GM12878 (cell line): Measurements from ENCODE around the gene SETD5. TPM values are rescaled to one million over a fixed set of nuclear protein-coding genes. Genes with fewer than 3 reads are reported as not detected.

Source experiments
- ATAC-seq: fragments of 200-7000 bp; cut with Tn5 transposase; 3 replicates; pipeline ENCODE4 v1.9.1; 2020; ENCODE audit warnings: mild to moderate bottlenecking, moderate library complexity
- BruUV-seq: library from RNA; stranded (reverse); fragments of 400-500 nt; replicated peaks from 2 replicates; lab custom pipeline; 2021; lab: Mats Ljungman, UMichigan
- CTCF ChIA-PET: fragments of 300-600 bp; sonication (Branson Sonifier 250); formaldehyde crosslinking; extraction: SDS; loops from one replicate; lab custom pipeline; 2021; ENCODE audit warnings: inconsistent platforms; lab: Yijun Ruan, JAX
- POLR2A ChIA-PET: fragments of 350-600 bp; formaldehyde crosslinking; extraction: SDS; loops from one replicate; lab custom pipeline; 2021; ENCODE audit warnings: inconsistent platforms; lab: Charles Lee
- RAD21 ChIA-PET: fragments of 300-600 bp; sonication (Branson Sonifier 250); formaldehyde crosslinking; loops from one replicate; lab custom pipeline; 2023; ENCODE audit warnings: antibody characterized with exemption; ENCODE audit not compliant: unreplicated experiment; lab: Charles Lee
- SMC1A ChIA-PET: fragments of 300-600 bp; sonication (Branson Sonifier 250); formaldehyde crosslinking; loops from one replicate; lab custom pipeline; 2023; ENCODE audit not compliant: unreplicated experiment, uncharacterized antibody; lab: Charles Lee
- DNase-seq: peaks from one replicate; pipeline ENCODE4 v3.0.0-alpha.2; 2011; ENCODE audit warnings: low read depth, low spot score
- FAIRE-seq: peaks from 3 replicates; lab custom pipeline; 2011; peaks lifted over from hg19 to GRCh38; lab: Jason Lieb, UNC
- H2AFZ ChIP-seq: 2 replicates; pipeline ENCODE4 v1.6.0; 2011; ENCODE audit warnings: low read depth, low read length, control low read depth; ENCODE audit not compliant: control insufficient read depth
- H3K27ac ChIP-seq: 2 replicates; pipeline ENCODE4 v1.5.1; 2011; ENCODE audit warnings: control low read depth; ENCODE audit not compliant: control insufficient read depth, insufficient read depth
- H3K27me3 ChIP-seq, 2 experiments: replicated peaks in 1 of 2; 2 replicates each; pipeline versions ENCODE4 v1.6.0 to v1.6.1; 2011; ENCODE audit warnings: low read length in 1 of 2; ENCODE audit not compliant: control insufficient read depth in 2 of 2, insufficient read depth in 2 of 2
- H3K36me3 ChIP-seq, 2 experiments: 2 replicates each; pipeline ENCODE4 v1.5.1; 2011; ENCODE audit warnings: low read length in 1 of 2; ENCODE audit not compliant: control insufficient read depth in 2 of 2, insufficient read depth in 2 of 2
- H3K4me1 ChIP-seq: 2 replicates; pipeline ENCODE4 v1.6.1; 2011; ENCODE audit warnings: mild to moderate bottlenecking, low read length, moderate library complexity, mixed read lengths; ENCODE audit not compliant: control insufficient read depth, insufficient read depth
- H3K4me2 ChIP-seq: 2 replicates; pipeline ENCODE4 v1.6.0; 2011; ENCODE audit warnings: control low read depth; ENCODE audit not compliant: control insufficient read depth, insufficient read depth
- H3K4me3 ChIP-seq: fragments of 200-600 bp; sonication (generic); 2 replicates; pipeline ENCODE4 v1.5.1; 2016
- H3K79me2 ChIP-seq: 2 replicates; pipeline ENCODE4 v1.6.0; 2011; ENCODE audit warnings: low read length; ENCODE audit not compliant: control insufficient read depth, insufficient read depth
- H3K9ac ChIP-seq: 2 replicates; pipeline ENCODE4 v1.8.0; 2011; ENCODE audit warnings: low read length, control low read depth, mixed read lengths; ENCODE audit not compliant: control insufficient read depth, insufficient read depth
- H3K9me3 ChIP-seq: replicated peaks from 3 replicates; pipeline ENCODE4 v1.5.1; 2011; ENCODE audit warnings: mild to moderate bottlenecking, low read length; ENCODE audit not compliant: control insufficient read depth, insufficient read depth
- H4K20me1 ChIP-seq: 2 replicates; pipeline ENCODE4 v1.6.0; 2011; ENCODE audit not compliant: control insufficient read depth, insufficient read depth
- BCL11A ChIP-seq: IDR thresholded peaks from 2 replicates; pipeline ENCODE4 v1.6.1; 2011; ENCODE audit warnings: low read depth, low read length
- CBFB ChIP-seq: IDR thresholded peaks from 2 replicates; pipeline ENCODE4 v1.6.1; 2016; ENCODE audit warnings: antibody characterized with exemption, low read depth
- CHD4 ChIP-seq: fragments of 200-600 bp; sonication (generic); IDR thresholded peaks from 2 replicates; pipeline ENCODE4 v1.6.1; 2016; ENCODE audit warnings: mild to moderate bottlenecking
- CREB1 ChIP-seq: IDR thresholded peaks from 2 replicates; pipeline ENCODE4 v1.6.1; 2012; ENCODE audit warnings: low read depth, mild to moderate bottlenecking, inconsistent platforms
- CREM ChIP-seq: IDR thresholded peaks from 2 replicates; pipeline ENCODE4 v1.6.1; 2014; ENCODE audit warnings: antibody characterized with exemption, low read depth
- HDGF ChIP-seq: fragments of 450-650 bp; IDR thresholded peaks from 2 replicates; pipeline ENCODE4 v1.6.1; 2016; ENCODE audit warnings: antibody characterized with exemption
- KLF5 ChIP-seq: fragments of 450-650 bp; IDR thresholded peaks from 2 replicates; pipeline ENCODE4 v1.6.1; 2014; ENCODE audit warnings: mild to moderate bottlenecking; ENCODE audit not compliant: partially characterized antibody
- NBN ChIP-seq: fragments of 450-650 bp; IDR thresholded peaks from 2 replicates; pipeline ENCODE4 v1.6.1; 2016
- PML ChIP-seq: IDR thresholded peaks from 2 replicates; pipeline ENCODE4 v1.6.1; 2012; ENCODE audit warnings: low read length, inconsistent platforms
- POLR2AphosphoS5 ChIP-seq: IDR thresholded peaks from 2 replicates; pipeline ENCODE4 v1.6.1; 2011; ENCODE audit warnings: mild to moderate bottlenecking, low read length, inconsistent platforms
- POU2F2 ChIP-seq: IDR thresholded peaks from 3 replicates; pipeline ENCODE4 v1.6.1; 2011; ENCODE audit warnings: low read depth, mild to moderate bottlenecking, low read length, borderline replicate concordance
- WRNIP1 ChIP-seq: IDR thresholded peaks from 2 replicates; pipeline ENCODE4 v1.6.1; 2011; ENCODE audit warnings: low read depth, low read length, improper control_type of control experiment, borderline replicate concordance
- WGBS: methylation state at CpG from one replicate; pipeline ENCODE4 v1.1.6; 2016; ENCODE audit warnings: low lambda C conversion rate; ENCODE audit not compliant: insufficient replicate concordance, insufficient coverage; ENCODE audit errors: missing lambda C conversion rate; 5-methylcytosine and 5-hydroxymethylcytosine counted together
- in situ Hi-C: fragments of 300-500 bp; cut with MboI; formaldehyde crosslinking; loops from 9 replicates; pipeline ENCODE4 v1.14.3; 2018; ENCODE audit warnings: mixed read lengths
- intact Hi-C: fragments of 100-400 bp; cut with micrococcal nuclease; formaldehyde crosslinking; loops from one replicate; pipeline ENCODE4 v1.14.2; 2022; ENCODE audit not compliant: unreplicated experiment
- polyA plus RNA-seq, 11 experiments: library from polyadenylated mRNA; depleted of rRNA in 4 of 11; unstranded in 6 of 11; stranded (reverse) in 5 of 11; fragments of >200 nt; fragmentation: Nextera tagmentation in 4 of 11; fragmentation: Illumina TruSeq in 1 of 11; extraction: Ambion mirVana in 4 of 11; extraction: Trizol in 1 of 11; gene quantifications; 1 replicate in 1 of 11; 2 replicates in 10 of 11; pipeline versions ENCODE4 v1.2.1 to v1.2.3, GENCODE V29; 2011 to 2016; ENCODE audit warnings: inconsistent platforms in 2 of 11, missing spikeins in 2 of 11, low read depth in 1 of 11
- total RNA-seq, 4 experiments: library from RNA; depleted of rRNA in 3 of 4; stranded (reverse); fragments of >200 nt in 3 of 4; fragmentation: Illumina TruSeq in 1 of 4; extraction: Trizol in 1 of 4; gene quantifications; 2 replicates each; pipeline versions ENCODE4 v1.2.1 to v1.2.3, GENCODE V29; 2013 to 2021
- TF ChIP-seq, protein P1 (sequence below): fragments of 450-650 bp; IDR thresholded peaks from 2 replicates; pipeline ENCODE4 v1.6.1; 2017; ENCODE audit warnings: low read depth, mild to moderate bottlenecking, moderate library complexity
- TF ChIP-seq, protein P2 (sequence below): fragments of 450-650 bp; IDR thresholded peaks from 2 replicates; pipeline ENCODE4 v1.6.1; 2016; ENCODE audit warnings: mild to moderate bottlenecking
- TF ChIP-seq, protein P3 (sequence below): fragments of 450-650 bp; formaldehyde crosslinking; IDR thresholded peaks from 2 replicates; pipeline ENCODE4 v1.5.0; 2022; ENCODE audit warnings: mild to moderate bottlenecking, missing genetic modification characterization
- TF ChIP-seq, protein P4 (sequence below): IDR thresholded peaks from 2 replicates; pipeline ENCODE4 v1.6.1; 2011; ENCODE audit warnings: low read depth, mild to moderate bottlenecking, low read length, moderate library complexity, borderline replicate concordance; ENCODE audit errors: extremely low read depth

The SETD5 gene
- total and polyA plus RNA-seq, 10 of the 15 experiments (the other 5 are each of a cell fraction or from before 2014, with no cell fraction given): 8.2 to 94.0 (median 55.4) TPM

DNA sequence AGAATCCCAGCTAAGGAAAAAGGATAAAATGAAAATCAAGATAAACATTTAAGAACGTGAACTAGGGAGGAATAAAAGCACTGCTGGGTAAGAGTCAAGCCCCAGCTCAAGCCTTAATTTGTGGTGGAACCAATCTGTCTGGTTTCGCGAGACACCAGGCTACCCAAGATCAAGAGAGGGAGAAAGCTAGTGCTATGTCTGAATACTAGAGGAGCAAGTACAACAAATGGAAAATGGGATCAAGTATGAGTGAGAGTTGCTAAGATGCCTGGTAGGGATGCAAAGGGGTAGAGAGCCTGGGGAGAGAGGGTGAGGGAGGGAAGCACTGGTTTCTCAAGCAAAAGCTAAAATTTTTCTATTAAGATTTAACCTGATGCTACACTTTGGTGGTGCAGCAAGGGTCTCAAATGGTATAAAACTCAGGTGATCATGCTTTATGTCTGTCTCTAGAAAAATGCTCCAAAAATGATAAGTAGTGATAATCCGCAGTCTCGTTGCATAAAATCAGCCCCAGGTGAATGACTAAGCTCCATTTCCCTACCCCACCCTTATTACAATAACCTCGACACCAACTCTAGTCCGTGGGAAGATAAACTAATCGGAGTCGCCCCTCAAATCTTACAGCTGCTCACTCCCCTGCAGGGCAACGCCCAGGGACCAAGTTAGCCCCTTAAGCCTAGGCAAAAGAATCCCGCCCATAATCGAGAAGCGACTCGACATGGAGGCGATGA lies 1.7 kb upstream of the SETD5 start:
- in situ Hi-C loops: no loop called here
- no peak for DNase-seq
- Histone ChIP-seq H3K27me3 (no peaks in the 10 kb centered on the region), H3K4me2 (peak overlapping the region; percentile 89), H2AFZ (peak overlapping the region; percentile 19), H3K27ac (peak overlapping the region; percentile 93), H4K20me1 (peaks cover 3% of the 10 kb centered on the region), H3K36me3 (peaks cover 2 to 34% of the 10 kb centered on the region in 2 experiments), H3K4me3 (peak overlapping the region; percentile 77), H3K9ac (peak overlapping the region; percentile 91), H3K79me2 (peaks cover 91% of the 10 kb centered on the region), H3K9me3 (no peaks in the 10 kb centered on the region), H3K4me1 (peaks cover 8% of the 10 kb centered on the region; the same call in 1 of the 2 replicates)
- ATAC-seq: no peak
- TSS peak; percentile 45 for BruUV-seq
- intact Hi-C loops: loop anchor here (1.0 kb wide), 1 partner anchor 32 kb away; the partner anchor contains the start of gene THUMPD3
- WGBS: 11% methylated on average over 15 of the region's 15 CpGs
- SMC1A ChIA-PET: interaction anchor here (0.5 to 5.3 kb wide), 20 partner anchors 8 to 108 kb away, joined by 3 to 43 read pairs (median 4); partner anchors contain the start of gene THUMPD3
- CTCF ChIA-PET: interaction anchor here (0.7 to 3.4 kb wide), 9 partner anchors 9 to 108 kb away, joined by 3 to 21 read pairs (median 4); partner anchors contain the start of gene THUMPD3
- POLR2A ChIA-PET: interaction anchor here (0.7 to 4.8 kb wide), 18 partner anchors 8 to 494 kb away, joined by 3 to 47 read pairs (median 4); partner anchors contain the start of gene THUMPD3
- RAD21 ChIA-PET: interaction anchor here (0.9 to 3.5 kb wide), 9 partner anchors 8 to 253 kb away, joined by 3 to 20 read pairs (median 4); partner anchors contain the start of genes MTMR14 and THUMPD3
- peak; percentile 73 for FAIRE-seq
- TF ChIP-seq WRNIP1 (0 out of 2 replicates have a peak, but pooled peaks have one; percentile 52), POLR2AphosphoS5 (peak; percentile 24; the same call in 1 of the 2 replicates), CHD4 (no peak), CREB1 (peak; percentile 39; the same call in 1 of the 2 replicates), BCL11A (0 out of 2 replicates have a peak, but pooled peaks have one; percentile 3), POU2F2 (peak; percentile 3; the same call in 1 of the 3 replicates), CREM (peak; percentile 56; the same call in 1 of the 2 replicates), PML (peak; percentile 22; the same call in 1 of the 2 replicates), HDGF (peak; percentile 81; the same call in 1 of the 2 replicates), CBFB (no peak), NBN (0 out of 2 replicates have a peak, but pooled peaks have one; percentile 15), KLF5 (no peak)
- TF ChIP-seq, protein P1, sequence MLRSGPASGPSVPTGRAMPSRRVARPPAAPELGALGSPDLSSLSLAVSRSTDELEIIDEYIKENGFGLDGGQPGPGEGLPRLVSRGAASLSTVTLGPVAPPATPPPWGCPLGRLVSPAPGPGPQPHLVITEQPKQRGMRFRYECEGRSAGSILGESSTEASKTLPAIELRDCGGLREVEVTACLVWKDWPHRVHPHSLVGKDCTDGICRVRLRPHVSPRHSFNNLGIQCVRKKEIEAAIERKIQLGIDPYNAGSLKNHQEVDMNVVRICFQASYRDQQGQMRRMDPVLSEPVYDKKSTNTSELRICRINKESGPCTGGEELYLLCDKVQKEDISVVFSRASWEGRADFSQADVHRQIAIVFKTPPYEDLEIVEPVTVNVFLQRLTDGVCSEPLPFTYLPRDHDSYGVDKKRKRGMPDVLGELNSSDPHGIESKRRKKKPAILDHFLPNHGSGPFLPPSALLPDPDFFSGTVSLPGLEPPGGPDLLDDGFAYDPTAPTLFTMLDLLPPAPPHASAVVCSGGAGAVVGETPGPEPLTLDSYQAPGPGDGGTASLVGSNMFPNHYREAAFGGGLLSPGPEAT: peak; percentile 23; the same call in 1 of the 2 replicates
- TF ChIP-seq, protein P2, sequence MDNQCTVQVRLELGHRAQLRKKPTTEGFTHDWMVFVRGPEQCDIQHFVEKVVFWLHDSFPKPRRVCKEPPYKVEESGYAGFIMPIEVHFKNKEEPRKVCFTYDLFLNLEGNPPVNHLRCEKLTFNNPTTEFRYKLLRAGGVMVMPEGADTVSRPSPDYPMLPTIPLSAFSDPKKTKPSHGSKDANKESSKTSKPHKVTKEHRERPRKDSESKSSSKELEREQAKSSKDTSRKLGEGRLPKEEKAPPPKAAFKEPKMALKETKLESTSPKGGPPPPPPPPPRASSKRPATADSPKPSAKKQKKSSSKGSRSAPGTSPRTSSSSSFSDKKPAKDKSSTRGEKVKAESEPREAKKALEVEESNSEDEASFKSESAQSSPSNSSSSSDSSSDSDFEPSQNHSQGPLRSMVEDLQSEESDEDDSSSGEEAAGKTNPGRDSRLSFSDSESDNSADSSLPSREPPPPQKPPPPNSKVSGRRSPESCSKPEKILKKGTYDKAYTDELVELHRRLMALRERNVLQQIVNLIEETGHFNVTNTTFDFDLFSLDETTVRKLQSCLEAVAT: peak; percentile 37; the same call in 1 of the 2 replicates
- TF ChIP-seq, protein P3, sequence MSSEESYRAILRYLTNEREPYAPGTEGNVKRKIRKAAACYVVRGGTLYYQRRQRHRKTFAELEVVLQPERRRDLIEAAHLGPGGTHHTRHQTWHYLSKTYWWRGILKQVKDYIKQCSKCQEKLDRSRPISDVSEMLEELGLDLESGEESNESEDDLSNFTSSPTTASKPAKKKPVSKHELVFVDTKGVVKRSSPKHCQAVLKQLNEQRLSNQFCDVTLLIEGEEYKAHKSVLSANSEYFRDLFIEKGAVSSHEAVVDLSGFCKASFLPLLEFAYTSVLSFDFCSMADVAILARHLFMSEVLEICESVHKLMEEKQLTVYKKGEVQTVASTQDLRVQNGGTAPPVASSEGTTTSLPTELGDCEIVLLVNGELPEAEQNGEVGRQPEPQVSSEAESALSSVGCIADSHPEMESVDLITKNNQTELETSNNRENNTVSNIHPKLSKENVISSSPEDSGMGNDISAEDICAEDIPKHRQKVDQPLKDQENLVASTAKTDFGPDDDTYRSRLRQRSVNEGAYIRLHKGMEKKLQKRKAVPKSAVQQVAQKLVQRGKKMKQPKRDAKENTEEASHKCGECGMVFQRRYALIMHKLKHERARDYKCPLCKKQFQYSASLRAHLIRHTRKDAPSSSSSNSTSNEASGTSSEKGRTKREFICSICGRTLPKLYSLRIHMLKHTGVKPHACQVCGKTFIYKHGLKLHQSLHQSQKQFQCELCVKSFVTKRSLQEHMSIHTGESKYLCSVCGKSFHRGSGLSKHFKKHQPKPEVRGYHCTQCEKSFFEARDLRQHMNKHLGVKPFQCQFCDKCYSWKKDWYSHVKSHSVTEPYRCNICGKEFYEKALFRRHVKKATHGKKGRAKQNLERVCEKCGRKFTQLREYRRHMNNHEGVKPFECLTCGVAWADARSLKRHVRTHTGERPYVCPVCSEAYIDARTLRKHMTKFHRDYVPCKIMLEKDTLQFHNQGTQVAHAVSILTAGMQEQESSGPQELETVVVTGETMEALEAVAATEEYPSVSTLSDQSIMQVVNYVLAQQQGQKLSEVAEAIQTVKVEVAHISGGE: no peak
- TF ChIP-seq, protein P4, sequence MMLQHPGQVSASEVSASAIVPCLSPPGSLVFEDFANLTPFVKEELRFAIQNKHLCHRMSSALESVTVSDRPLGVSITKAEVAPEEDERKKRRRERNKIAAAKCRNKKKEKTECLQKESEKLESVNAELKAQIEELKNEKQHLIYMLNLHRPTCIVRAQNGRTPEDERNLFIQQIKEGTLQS: no peak
